GM21825 (cell line): Measurements from ENCODE around the gene ULBP3.
"Not testable (repeated sequence)": the region's sequence is repeated elsewhere in the genome, so short reads cannot be mapped to it uniquely, and the experiment has no call there.

Source experiments
- ATAC-seq: cut with Tn5 transposase; IDR thresholded peaks from one replicate; pipeline ENCODE4 v1.9.1; 2021; ENCODE audit warnings: mild to moderate bottlenecking, moderate library complexity; ENCODE audit not compliant: unreplicated experiment

ULBP3 gene

GRCh38 chr6:150076196-150076893 is 7.4 kb upstream of the ULBP3 start:
- no peak for ATAC-seq

DNA sequence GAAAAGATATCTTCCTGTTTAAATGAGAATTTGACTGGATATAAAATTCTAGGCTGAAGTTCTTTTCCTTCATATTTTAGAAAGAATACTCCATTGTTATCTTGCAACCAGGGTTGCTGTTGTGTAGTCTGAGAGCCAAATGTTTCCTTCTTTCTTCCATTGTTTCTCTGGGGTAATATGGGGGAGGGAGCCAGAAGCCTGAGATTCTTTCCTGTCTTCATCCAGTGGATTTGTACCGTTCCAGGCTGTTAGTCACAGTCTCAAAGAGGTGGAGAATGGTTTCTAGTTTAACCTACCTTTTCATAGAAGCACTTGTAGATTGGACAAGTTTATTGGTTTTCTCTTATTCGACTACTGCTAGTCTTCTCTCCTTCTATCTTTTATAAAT is 6.1 kb upstream of the ULBP3 start:
- no peak for ATAC-seq

- ATAC-seq: not testable (repeated sequence)
Observed at GRCh38 chr6:150074396-150075033, 5.6 kb upstream of the ULBP3 start.

DNA sequence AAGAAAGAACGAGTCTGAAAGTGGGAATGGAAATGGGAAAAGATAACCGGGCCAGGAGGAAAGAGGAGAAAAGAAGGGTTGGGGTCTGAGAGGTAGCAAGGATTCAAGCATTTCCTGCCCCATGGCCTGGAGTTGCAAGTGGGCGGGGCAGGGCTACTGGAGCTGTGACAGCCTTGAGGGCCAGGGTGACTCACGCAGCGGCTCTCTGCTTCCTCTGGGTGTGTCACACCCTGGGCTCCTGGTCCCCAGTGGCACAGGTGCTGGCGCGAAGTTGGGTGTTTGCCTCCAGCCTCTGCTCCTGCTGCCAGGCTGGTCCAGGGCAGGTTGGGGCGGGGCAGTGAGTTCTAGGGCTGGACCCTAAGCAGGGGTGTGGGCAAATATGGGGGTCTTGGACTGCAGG is 3.3 kb upstream of the ULBP3 start:
- no peak for ATAC-seq

GRCh38 chr6:150070236-150070818 is 1.4 kb upstream of the ULBP3 start:
- no peak for ATAC-seq

DNA sequence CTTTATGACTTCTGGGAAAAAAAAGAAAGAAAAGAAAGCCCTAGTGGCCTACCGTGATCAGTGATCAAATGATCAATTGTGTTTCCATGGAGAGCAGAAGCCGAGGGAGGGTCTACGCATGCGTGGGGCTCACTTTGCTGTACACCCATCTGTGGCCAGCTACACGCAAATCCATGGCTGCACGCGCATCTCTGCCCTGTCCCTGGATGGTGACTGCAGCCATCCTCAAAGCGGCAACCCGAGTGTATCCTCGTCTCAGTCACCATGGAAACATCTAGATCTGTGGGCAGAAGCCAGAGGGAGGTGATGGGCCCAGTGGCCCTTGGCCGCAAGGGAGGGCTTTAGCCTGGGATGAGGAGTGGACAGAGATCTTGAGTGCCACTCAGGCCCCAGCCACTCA is 785 bp upstream of the ULBP3 start:
- no peak for ATAC-seq

DNA sequence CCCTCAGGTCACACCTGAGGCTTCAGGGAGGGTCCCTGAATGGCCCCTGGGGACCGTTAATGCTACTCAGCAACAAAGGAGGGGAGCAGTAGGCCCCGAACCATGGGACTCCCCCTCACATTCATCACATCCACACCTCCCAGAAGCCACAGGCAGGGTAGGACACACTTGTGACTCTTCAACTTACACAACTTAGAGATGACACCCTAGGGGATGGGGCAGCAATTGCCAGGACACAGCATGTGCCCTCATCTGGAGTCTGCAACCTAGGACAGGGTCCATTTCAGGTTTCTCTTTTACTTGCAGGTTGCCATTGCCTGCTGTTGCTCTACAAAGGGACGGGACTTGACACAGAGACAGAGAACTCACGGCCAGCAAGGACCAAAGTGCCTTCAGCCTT is 770 bp downstream of the ULBP3 start:
- no peak for ATAC-seq

GRCh38 chr6:150065083-150065482 is 3.8 kb downstream of the ULBP3 start:
- no peak for ATAC-seq

GRCh38 chr6:150063640-150064039 is 5.3 kb downstream of the ULBP3 start:
- no peak for ATAC-seq

- ATAC-seq: not testable (repeated sequence)
Observed at GRCh38 chr6:150059973-150060372, 8.9 kb downstream of the ULBP3 start.

DNA sequence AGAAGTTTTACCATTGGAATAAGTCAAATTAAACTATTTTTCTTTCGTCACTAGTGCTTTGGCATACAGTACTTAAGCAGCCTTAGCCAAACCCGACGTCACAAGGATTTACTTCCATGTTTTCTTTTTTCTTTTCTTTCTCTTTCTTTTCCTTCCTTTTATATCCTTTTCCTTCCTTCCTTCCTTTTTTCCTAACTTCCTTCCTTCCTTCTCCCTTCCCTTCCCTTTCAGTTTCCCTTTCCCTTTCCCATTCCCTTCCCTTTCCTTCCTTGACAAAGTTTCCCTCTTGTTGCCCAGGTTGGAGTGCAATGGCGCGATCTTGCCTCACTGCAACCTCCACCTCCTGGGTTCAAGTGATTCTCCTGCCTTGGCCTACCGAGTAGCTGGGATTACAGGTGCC is 9.9 kb downstream of the ULBP3 start:
- ATAC-seq: no peak

DNA sequence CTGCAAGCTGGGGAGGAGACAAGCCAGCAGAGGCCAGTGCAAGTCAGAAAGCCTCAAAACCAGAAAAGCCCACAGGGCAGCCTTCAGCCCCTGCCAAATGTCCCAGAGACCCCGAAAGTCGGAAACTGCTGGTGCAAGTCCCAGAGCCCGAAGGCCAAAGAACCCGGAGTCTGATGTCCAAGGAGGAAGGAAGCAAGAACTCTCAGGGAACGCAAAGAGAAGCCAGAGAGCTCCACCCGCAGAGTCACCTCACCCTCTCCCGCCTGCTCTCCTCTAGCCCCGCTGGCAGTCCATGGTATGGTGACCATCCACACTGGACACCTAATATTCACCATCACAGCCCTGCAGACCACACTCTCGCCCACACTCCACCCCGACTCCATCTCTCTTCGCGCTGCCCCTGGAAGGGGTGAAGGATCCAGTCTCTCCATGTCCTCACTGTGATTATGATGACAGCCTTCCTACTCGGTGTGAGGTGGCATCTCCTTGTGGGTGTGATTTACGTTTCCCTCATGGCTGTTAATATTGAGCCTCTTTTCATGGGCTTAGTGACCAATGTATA is 10.6 kb downstream of the ULBP3 start:
- no peak for ATAC-seq

DNA sequence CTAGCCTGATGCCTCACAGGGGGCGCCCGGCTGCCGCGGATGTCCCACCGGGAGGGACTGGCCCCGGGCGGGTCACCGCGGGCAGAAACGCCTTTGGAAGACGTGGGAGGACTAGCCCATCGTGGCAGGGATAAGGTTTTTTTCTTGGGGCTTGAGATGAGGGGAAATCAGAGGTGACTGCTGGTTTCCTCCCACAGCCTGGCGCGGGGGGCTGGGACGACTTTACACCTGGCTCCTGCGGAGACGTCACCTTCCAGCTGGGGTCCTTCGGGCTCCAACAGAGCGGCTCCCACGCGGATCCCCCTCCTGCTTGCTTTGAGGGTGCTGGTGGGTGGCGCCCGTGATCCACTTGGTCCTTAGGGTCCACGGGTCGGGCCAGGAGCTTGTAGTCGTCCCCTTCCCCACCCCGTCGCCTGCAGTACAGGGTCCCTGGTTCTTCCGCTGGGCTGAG is 11.4 kb downstream of the ULBP3 start:
- ATAC-seq: no peak

- no peak for ATAC-seq
Observed at GRCh38 chr6:150056916-150057315, 12.0 kb downstream of the ULBP3 start.

DNA sequence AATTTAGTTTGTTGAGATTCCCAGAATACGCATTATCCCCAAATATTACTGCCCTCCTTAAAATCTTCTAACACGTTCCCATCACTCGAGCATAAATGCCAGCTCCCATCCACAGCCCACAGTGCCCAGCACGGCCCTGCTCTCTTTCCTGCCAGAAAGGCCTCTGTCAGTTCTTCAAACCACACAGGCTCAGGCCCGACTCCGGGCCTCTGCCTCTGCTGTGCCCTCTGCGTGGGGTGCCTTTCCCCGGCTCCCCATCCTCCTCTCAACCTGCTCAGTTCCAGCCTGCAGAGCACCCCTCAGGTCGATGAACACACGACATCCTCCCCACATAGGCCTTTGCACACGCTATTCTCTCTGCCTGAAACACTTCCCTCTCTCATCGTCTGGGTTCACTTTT is 12.8 kb downstream of the ULBP3 start:
- ATAC-seq: no peak

- no peak for ATAC-seq
Observed at GRCh38 chr6:150055131-150055530, 13.8 kb downstream of the ULBP3 start.

DNA sequence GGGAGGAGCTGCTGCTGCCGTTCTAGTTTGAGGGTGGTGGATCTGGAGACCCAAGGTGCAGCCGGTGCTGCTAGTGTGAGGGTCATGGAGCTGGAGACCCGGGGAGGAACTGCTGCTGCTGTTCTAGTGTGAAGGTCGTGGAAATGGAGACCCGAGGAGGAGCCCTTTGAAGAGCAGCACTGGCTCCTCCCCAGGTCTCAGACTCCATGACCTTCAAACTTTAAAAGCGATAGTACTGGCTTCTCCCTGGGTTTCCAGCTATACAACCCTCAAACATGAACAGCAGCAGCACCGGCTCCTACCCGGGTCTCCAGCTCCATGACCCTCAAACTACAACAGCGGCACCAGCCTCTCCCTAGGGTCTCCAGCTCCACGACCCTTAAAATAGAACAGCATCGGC is 15.5 kb downstream of the ULBP3 start:
- ATAC-seq: no peak

DNA sequence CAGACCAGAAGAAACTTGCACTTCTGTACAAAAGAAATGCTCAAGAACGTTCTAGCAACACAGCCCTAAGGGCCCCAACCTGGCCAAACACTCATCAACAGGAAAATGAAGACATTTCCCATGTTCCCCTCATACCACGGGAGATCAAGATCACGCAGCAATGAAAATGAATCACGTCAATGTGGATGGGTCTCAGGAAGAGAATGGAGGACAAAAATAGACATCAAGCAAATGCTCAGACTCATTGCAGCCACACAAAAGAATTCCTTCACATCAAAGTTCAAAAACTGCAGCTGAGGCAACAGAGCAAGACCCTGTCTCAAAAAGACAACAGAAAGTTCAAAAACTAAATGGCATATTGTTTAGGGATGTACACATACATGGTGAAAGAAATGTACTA is 18.1 kb downstream of the ULBP3 start:
- ATAC-seq: no peak

DNA sequence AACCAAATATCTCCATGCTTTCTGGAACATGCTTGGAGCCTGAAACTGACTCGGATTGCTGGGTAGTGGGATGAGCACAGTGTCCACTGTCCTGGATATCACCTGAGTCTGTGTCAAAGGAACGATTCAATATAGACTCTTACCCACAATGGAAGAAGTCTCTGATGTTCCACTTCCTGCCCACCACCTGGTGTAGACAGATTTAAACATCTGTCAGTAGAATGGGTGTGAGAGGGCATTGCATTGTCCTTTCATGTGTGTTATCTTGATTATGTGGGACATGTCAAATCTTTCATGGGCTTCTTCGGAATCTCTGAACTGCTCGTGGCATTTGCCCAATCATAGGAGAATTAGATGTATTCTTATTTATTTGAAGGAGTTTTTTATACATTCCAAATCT is 20.8 kb downstream of the ULBP3 start:
- ATAC-seq: no peak

DNA sequence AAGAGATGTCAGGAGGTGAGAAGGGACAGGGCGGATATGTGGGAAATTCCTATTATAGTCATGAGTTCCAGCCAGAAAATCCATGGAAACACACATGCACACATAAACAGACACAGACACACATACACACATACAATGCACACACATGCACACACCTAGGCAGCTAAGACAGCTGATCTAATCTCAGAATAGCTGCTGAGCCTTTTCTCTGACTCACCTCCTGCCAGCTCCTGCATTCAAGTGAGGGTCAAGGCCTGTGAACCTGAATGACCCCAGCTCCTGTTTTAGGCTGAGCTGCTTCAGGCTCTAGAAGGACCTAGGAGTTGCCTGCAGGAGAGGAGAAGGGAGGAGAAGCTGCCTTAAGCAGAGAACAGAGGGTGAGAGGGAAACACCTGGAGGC is 22.0 kb downstream of the ULBP3 start:
- ATAC-seq: no peak

DNA sequence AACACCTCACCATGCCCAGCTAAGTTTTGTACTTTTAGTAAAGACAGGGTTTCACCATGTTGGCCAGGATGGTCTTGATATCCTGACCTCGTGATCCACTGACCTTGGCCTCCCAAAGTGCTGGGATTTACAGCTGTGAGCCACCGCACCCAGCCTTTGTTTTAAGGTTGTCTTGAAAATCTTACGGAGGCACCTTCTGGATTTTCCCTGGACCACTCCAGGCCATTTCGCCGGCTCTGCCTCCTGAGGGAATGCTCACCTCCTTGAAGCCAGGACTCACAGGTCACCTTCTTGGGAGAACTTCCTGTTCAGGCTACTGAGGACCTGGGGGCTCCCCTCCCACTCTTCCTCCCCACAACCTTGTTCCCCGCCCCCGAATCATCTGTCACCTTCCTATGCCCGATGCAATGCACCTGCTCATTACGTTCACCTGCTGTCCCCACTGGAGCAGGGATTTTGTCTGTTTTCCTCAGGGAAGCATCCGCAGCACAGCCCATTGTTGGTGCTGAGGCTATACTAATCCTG is 24.2 kb downstream of the ULBP3 start:
- ATAC-seq: no peak
